Measurements from ENCODE around the gene SPAG17.
A peak's percentile ranks its signal among the peaks of the same experiment; 100 is the strongest.

The SPAG17 gene

GRCh38 chr1:118128761-118129160 is 56.3 kb downstream of the SPAG17 start:
- H3K4me3 ChIP-seq (ENCODE audit: low read depth, low read length) = no peak overlapping the region
- DNase-seq (ENCODE audit: low read depth) = no peak
- no peak for TF ChIP-seq CTCF (IDR thresholded peaks at IDR 0.05; ENCODE audit: control insufficient read depth, extremely low read depth, insufficient read depth)

- DNase-seq (ENCODE audit: low read depth) = no peak
- no peak for TF ChIP-seq CTCF (IDR thresholded peaks at IDR 0.05; ENCODE audit: control insufficient read depth, extremely low read depth, insufficient read depth)
- H3K4me3 ChIP-seq (ENCODE audit: low read depth, low read length) = no peak overlapping the region
Measured at GRCh38 chr1:118124064-118124463, 61.0 kb downstream of the SPAG17 start.

GRCh38 chr1:118123116-118123839 is 61.8 kb downstream of the SPAG17 start:
- no peak for DNase-seq (ENCODE audit: low read depth)
- H3K4me3 ChIP-seq (ENCODE audit: low read depth, low read length) = no peak overlapping the region
- no peak for TF ChIP-seq CTCF (IDR thresholded peaks at IDR 0.05; ENCODE audit: control insufficient read depth, extremely low read depth, insufficient read depth)

GRCh38 chr1:118122234-118123004 is 62.6 kb downstream of the SPAG17 start:
- no peak for TF ChIP-seq CTCF (IDR thresholded peaks at IDR 0.05; ENCODE audit: control insufficient read depth, extremely low read depth, insufficient read depth)
- no peak for DNase-seq (ENCODE audit: low read depth)
- H3K4me3 ChIP-seq (ENCODE audit: low read depth, low read length) = no peak overlapping the region

GRCh38 chr1:118118873-118119463 is 66.1 kb downstream of the SPAG17 start:
- TF ChIP-seq CTCF (IDR thresholded peaks at IDR 0.05; ENCODE audit: control insufficient read depth, extremely low read depth, insufficient read depth) = no peak
- H3K4me3 ChIP-seq (ENCODE audit: low read depth, low read length) = no peak overlapping the region
- DNase-seq (ENCODE audit: low read depth) = no peak

GRCh38 chr1:118118469-118118868 is 66.6 kb downstream of the SPAG17 start:
- TF ChIP-seq CTCF (IDR thresholded peaks at IDR 0.05; ENCODE audit: control insufficient read depth, extremely low read depth, insufficient read depth) = no peak
- DNase-seq (ENCODE audit: low read depth) = peak; percentile 48
- H3K4me3 ChIP-seq (ENCODE audit: low read depth, low read length) = no peak overlapping the region
